Ovary (tissue), 9 donors: ENCODE data around the gene PVR. TPM values are rescaled to one million over a fixed set of nuclear protein-coding genes. Genes with fewer than 3 reads are reported as not detected.

Experiments used
- DNase-seq, 5 donors: peaks; one replicate each; pipeline ENCODE4 v3.0.0-alpha.2; 2019 to 2020
- H3K27ac ChIP-seq, 2 donors: fragments of 200-600 bp; one replicate each; pipeline versions ENCODE4 v1.5.1 to v1.8.0; 2019 to 2022
- H3K27me3 ChIP-seq: fragments of 200-600 bp; one replicate; pipeline ENCODE4 v1.8.0; 2022
- H3K36me3 ChIP-seq: fragments of 200-600 bp; sonication (generic); one replicate; pipeline ENCODE4 v1.5.1; 2019
- H3K4me1 ChIP-seq: one replicate; pipeline ENCODE4 v1.8.1; 2013; ENCODE audit warnings: mild to moderate bottlenecking, moderate library complexity; ENCODE audit not compliant: insufficient read depth
- H3K4me3 ChIP-seq: fragments of 200-600 bp; sonication (generic); one replicate; pipeline ENCODE4 v1.5.1; 2017
- H3K9me3 ChIP-seq, 2 donors: fragments of 200-600 bp in 1 of 2; sonication (generic) in 1 of 2; one replicate each; pipeline versions ENCODE4 v1.5.1 to v1.8.1; 2013 to 2019; ENCODE audit warnings: mild to moderate bottlenecking in 1 of 2, moderate library complexity in 1 of 2
- EP300 ChIP-seq: sonication (generic); formaldehyde crosslinking; IDR thresholded peaks from one replicate; pipeline ENCODE4 v1.6.1; 2017; ENCODE audit warnings: antibody characterized with exemption
- POLR2A ChIP-seq: fragments of 450-650 bp; IDR thresholded peaks from one replicate; pipeline ENCODE4 v1.6.1; 2017; ENCODE audit warnings: antibody characterized with exemption, mild to moderate bottlenecking, moderate library complexity
- WGBS, 3 donors: extraction: QIAGEN DNeasy Blood & Tissue Kit in 1 of 3; methylation state at CpG; one replicate each; pipeline versions ENCODE4 v1.1.5 to v1.1.7; 2013 to 2017; 5-methylcytosine and 5-hydroxymethylcytosine counted together
- intact Hi-C, 4 donors: fragments of 100-400 bp; cut with DNase I; formaldehyde crosslinking; loops; one replicate each; pipeline versions ENCODE4 v1.11.0 to v1.15.1; 2022 to 2023
- polyA plus RNA-seq, 2 donors: library from polyadenylated mRNA; stranded (reverse); fragments of 200-250 nt in 1 of 2; fragments of 350-450 nt in 1 of 2; fragmentation: Illumina TruSeq in 1 of 2; extraction: RNeasy Lipid Tissue Mini Kit (QIAGEN cat#74804) in 1 of 2; gene quantifications; one replicate each; pipeline ENCODE4 v1.2.3, GENCODE V29; 2013 to 2014
- total RNA-seq, 7 donors: library from RNA; depleted of rRNA in 2 of 7; stranded (reverse); fragments of >200 nt in 2 of 7; fragmentation: NEBNext Ultra II Directional in 3 of 7; extraction: Animal tissue kit (Norgen Biotek cat#: 25700) in 3 of 7; gene quantifications; one replicate each; pipeline versions ENCODE4 v1.1.0 to v1.2.4, GENCODE V29; 2016 to 2023
- TF ChIP-seq, protein P1 (sequence below), 3 donors: fragments of 450-650 bp in 2 of 3; fragments of 200-600 bp in 1 of 3; IDR thresholded peaks; one replicate each; pipeline versions ENCODE4 v1.5.1 to v1.8.0; 2016 to 2022; ENCODE audit warnings: antibody characterized with exemption in 3 of 3, mild to moderate bottlenecking in 1 of 3
- donor health status: DM: no; HTN: no; CAD: no; lungs with moderate emphysema.
- donor health status: DM: no; HTN: no; CAD: no.
- donor health status: Bipolar disorder and iron deficiency.
- donor health status: DM: yes; HTN: yes; CAD: no.
- donor health status: DM: no; HTN: no; CAD: no.
- donor health status: DM: yes; HTN: yes; CAD: no.

PVR gene
- total and polyA plus RNA-seq, 9 donors = 14.0 to 33.9 (median 22.5) TPM

DNA sequence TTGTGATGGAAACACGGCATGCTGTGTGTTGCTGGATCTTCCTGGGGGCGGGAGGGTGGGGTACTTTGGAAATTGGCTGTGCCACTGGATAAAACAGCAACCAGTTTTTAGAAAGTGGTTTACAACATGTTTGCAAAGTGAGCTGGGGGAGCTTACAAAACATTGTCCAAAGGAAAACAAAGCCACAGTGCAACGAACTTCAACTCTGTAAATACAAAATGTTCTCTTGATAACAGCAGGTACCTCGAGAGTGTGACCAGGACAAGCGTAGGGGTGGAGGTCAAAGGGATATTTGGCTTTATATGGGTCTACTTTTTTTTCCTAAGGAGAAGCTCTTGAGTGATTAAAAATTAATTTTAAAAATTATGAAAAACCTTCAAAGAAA is 27.9 kb upstream of the PVR start:
- H3K4me1 ChIP-seq = no peaks in the 10 kb centered on the region
- H3K36me3 ChIP-seq = no peaks in the 10 kb centered on the region
- intact Hi-C loops = no loop called here
- H3K9me3 ChIP-seq = no peaks in the 10 kb centered on the region
- no peak overlapping the region for H3K27ac ChIP-seq
- H3K27me3 ChIP-seq = no peaks in the 10 kb centered on the region
- WGBS, 3 donors = 11 to 20% (median 18%) methylated on average over 5 of the region's 5 CpGs
- TF ChIP-seq EP300 (no peak), POLR2A (no peak)
- TF ChIP-seq, protein P1, sequence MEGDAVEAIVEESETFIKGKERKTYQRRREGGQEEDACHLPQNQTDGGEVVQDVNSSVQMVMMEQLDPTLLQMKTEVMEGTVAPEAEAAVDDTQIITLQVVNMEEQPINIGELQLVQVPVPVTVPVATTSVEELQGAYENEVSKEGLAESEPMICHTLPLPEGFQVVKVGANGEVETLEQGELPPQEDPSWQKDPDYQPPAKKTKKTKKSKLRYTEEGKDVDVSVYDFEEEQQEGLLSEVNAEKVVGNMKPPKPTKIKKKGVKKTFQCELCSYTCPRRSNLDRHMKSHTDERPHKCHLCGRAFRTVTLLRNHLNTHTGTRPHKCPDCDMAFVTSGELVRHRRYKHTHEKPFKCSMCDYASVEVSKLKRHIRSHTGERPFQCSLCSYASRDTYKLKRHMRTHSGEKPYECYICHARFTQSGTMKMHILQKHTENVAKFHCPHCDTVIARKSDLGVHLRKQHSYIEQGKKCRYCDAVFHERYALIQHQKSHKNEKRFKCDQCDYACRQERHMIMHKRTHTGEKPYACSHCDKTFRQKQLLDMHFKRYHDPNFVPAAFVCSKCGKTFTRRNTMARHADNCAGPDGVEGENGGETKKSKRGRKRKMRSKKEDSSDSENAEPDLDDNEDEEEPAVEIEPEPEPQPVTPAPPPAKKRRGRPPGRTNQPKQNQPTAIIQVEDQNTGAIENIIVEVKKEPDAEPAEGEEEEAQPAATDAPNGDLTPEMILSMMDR (IDR thresholded peaks at IDR 0.05) = no peak
- DNase-seq = no peak
- H3K4me3 ChIP-seq = no peak overlapping the region

DNA sequence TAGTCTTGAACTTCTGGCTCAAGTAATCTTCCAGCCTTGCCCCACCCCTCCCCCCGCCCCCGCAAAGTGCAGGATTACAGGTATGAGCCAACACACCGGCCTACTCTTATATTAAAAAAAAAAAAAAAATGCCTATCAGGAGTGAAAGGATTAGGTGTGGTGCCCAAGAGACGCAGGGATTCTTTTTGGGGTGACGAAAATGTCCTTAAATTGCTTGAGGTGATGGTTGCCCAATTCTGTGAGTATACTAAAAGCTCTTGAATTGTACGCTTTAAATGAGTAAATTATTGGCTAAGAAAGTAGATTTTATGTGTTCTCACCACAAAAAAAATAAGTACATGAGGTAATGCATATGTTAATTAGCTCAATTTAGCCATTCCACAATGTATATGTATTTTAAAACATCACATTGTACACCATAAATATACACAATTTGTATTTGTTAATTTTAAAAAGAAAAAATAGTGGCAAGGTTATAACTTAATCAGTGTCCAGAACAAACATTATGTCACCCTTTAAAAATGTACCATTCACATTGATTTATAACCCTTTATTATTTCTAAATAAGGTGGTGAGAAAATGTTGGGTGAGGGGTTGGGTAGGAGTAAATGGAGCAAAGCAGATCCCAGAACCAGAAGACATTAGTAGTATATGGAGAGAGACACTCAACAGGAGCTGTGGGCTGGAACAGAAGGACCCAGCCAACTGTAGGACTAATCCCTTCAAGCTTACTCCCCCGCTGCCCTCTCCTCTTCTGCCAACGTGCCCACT is 26.4 kb upstream of the PVR start:
- Histone ChIP-seq H3K27me3 (no peaks in the 10 kb centered on the region), H3K9me3 (no peaks in the 10 kb centered on the region), H3K36me3 (no peaks in the 10 kb centered on the region), H3K4me1 (no peaks in the 10 kb centered on the region), H3K27ac (no peak overlapping the region), H3K4me3 (no peak overlapping the region)
- intact Hi-C loops = no loop called here
- DNase-seq = no peak
- TF ChIP-seq POLR2A (no peak), EP300 (no peak)
- TF ChIP-seq, protein P1 (IDR thresholded peaks at IDR 0.05) = no peak
- 76 to 86% (median 85%) methylated on average over 8 of the region's 8 CpGs for WGBS, 3 donors

DNA sequence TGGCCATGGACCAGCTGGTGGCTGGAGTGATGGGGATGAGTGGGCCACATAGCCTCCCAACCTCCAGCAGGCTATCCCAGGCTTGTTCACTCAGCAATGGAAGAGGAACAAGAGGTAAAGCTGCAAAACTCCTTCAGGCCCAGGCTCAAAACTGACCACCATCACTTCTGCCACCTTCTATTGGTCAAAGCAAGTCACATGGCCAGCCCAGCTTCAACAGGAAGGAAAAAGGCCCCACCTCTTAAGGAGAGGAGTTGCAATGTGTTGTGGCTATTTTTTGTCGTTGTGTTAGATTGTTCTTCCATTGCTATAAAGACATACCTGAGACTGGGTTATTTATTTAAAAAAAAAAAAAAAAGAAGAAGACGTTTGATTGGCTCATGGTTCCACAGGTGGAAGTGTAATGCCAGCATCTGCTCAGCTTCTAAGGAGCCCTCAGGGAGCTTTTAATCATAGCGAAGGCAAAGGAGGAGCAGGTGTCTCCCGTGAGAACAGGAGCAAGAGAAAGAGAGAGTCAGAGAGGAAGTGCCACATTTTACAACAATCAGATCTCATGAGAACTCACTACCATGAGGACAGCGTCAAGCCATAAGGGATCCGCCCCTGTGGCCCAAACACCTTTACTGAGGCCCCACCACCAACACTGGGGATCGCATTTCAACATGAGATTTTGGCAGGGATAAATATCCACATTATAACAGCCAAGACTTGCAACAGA is 24.9 kb upstream of the PVR start:
- no peak for DNase-seq
- H3K4me1 ChIP-seq = no peaks in the 10 kb centered on the region
- no peak for TF ChIP-seq POLR2A
- TF ChIP-seq, protein P1 (IDR thresholded peaks at IDR 0.05) = no peak
- TF ChIP-seq EP300 = no peak
- no peaks in the 10 kb centered on the region for H3K36me3 ChIP-seq
- whole genome bisulfite sequencing, 3 donors = 75 to 80% (median 79%) methylated on average over 7 of the region's 7 CpGs
- intact Hi-C loops = no loop called here
- no peaks in the 10 kb centered on the region for H3K9me3 ChIP-seq
- no peak overlapping the region for H3K4me3 ChIP-seq
- no peaks in the 10 kb centered on the region for H3K27me3 ChIP-seq
- H3K27ac ChIP-seq = no peak overlapping the region

DNA sequence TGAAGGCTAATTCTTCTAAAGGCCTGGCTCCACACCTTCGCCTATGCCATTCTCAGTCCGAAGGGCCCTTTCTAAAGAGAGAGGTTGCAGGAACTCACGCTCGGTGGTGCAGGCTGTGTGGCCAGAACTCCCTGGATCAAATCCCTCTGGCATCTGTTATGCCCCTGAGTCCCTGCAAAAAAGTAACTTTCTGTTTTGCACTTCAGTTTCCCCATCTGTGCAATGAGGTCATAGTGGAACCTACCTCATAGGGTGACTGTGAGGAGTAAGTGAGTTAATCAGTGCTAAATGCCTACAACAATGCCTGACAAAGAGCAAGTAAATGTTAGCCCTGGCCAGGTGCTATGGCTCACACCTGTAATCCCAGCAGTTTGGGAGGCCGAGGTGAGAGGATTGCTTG is 23.0 kb upstream of the PVR start:
- Histone ChIP-seq H3K4me3 (no peak overlapping the region), H3K27ac (no peak overlapping the region), H3K36me3 (no peaks in the 10 kb centered on the region), H3K27me3 (no peaks in the 10 kb centered on the region), H3K9me3 (no peaks in the 10 kb centered on the region), H3K4me1 (no peaks in the 10 kb centered on the region)
- WGBS, 3 donors = 91 to 93% (median 91%) methylated on average over 5 of the region's 5 CpGs
- no peak for TF ChIP-seq EP300
- no peak for TF ChIP-seq POLR2A
- TF ChIP-seq, protein P1 (IDR thresholded peaks at IDR 0.05) = no peak
- DNase-seq = no peak
- intact Hi-C loops = no loop called here
